Kidney epithelial cell (primary cell): Measurements from ENCODE around the gene INMT. TPM values are rescaled to one million over a fixed set of nuclear protein-coding genes. Genes with fewer than 3 reads are reported as not detected.

Experiments used
- DNase-seq: peaks from one replicate; pipeline ENCODE4 v3.0.0-alpha.2; 2010; ENCODE audit warnings: low read depth
- H3K27me3 ChIP-seq: 2 replicates; pipeline ENCODE4 v1.6.0; 2011; ENCODE audit warnings: low read length; ENCODE audit not compliant: control insufficient read depth, insufficient read depth
- H3K36me3 ChIP-seq: 2 replicates; pipeline ENCODE4 v1.5.1; 2011; ENCODE audit warnings: low read length; ENCODE audit not compliant: control insufficient read depth, insufficient read depth
- H3K4me3 ChIP-seq: 2 replicates; pipeline ENCODE4 v1.5.1; 2011; ENCODE audit warnings: low read depth, mild to moderate bottlenecking, control low read depth, low read length
- CTCF ChIP-seq: IDR thresholded peaks from 2 replicates; pipeline ENCODE4 v1.5.1; 2011; ENCODE audit warnings: mild to moderate bottlenecking, moderate library complexity, low read length, control low read depth, inconsistent platforms; ENCODE audit not compliant: insufficient read depth, poor library complexity, severe bottlenecking
- total RNA-seq: library from RNA; depleted of rRNA; stranded (reverse); fragments of >200 nt; gene quantifications from 2 replicates; pipeline ENCODE4 v1.2.3, GENCODE V29; 2015

The INMT gene
- total RNA-seq, 1 donor from 2014 or later, result not detected

- no peak for TF ChIP-seq CTCF
- no peaks in the 10 kb centered on the region for H3K36me3 ChIP-seq
- H3K4me3 ChIP-seq, result no peak overlapping the region
- H3K27me3 ChIP-seq, result no peaks in the 10 kb centered on the region
- DNase-seq, result no peak
Observed at GRCh38 chr7:30797176-30798040, 45.5 kb downstream of the INMT start.

- TF ChIP-seq CTCF, result no peak
- peak; percentile 70 for DNase-seq
- Histone ChIP-seq H3K36me3 (no peaks in the 10 kb centered on the region), H3K4me3 (no peak overlapping the region), H3K27me3 (no peaks in the 10 kb centered on the region)
Observed at GRCh38 chr7:30799206-30799975, 47.5 kb downstream of the INMT start.

GRCh38 chr7:30799976-30800661 is 48.2 kb downstream of the INMT start:
- Histone ChIP-seq H3K27me3 (no peaks in the 10 kb centered on the region), H3K36me3 (no peaks in the 10 kb centered on the region), H3K4me3 (no peak overlapping the region)
- no peak for TF ChIP-seq CTCF
- no peak for DNase-seq

GRCh38 chr7:30800785-30801252 is 48.9 kb downstream of the INMT start:
- Histone ChIP-seq H3K36me3 (no peaks in the 10 kb centered on the region), H3K27me3 (no peaks in the 10 kb centered on the region), H3K4me3 (no peak overlapping the region)
- TF ChIP-seq CTCF, result peak; percentile 66
- DNase-seq, result no peak

- H3K4me3 ChIP-seq, result no peak overlapping the region
- no peak for TF ChIP-seq CTCF
- no peak for DNase-seq
- no peaks in the 10 kb centered on the region for H3K36me3 ChIP-seq
- H3K27me3 ChIP-seq, result no peaks in the 10 kb centered on the region
Observed at GRCh38 chr7:30802812-30803211, 50.9 kb downstream of the INMT start.
